Glutamatergic neuron (in vitro differentiated cells): ENCODE data around the gene PEX10. TPM values are rescaled to one million over a fixed set of nuclear protein-coding genes. Genes with fewer than 3 reads are reported as not detected.

Experiments used
- DNase-seq: peaks from one replicate; pipeline ENCODE4 v3.0.0; 2022
- H3K27ac Mint-ChIP-seq: one replicate; pipeline ENCODE4 v1.8.0; 2020; ENCODE audit warnings: mild to moderate bottlenecking, mixed read lengths, inconsistent platforms; ENCODE audit not compliant: unreplicated experiment
- H3K27me3 Mint-ChIP-seq: one replicate; pipeline ENCODE4 v1.8.0; 2020; ENCODE audit warnings: mild to moderate bottlenecking, moderate library complexity, mixed read lengths, inconsistent platforms; ENCODE audit not compliant: unreplicated experiment
- H3K36me3 Mint-ChIP-seq: one replicate; pipeline ENCODE4 v1.8.0; 2020; ENCODE audit warnings: mild to moderate bottlenecking, mixed read lengths, inconsistent platforms; ENCODE audit not compliant: unreplicated experiment
- H3K4me1 Mint-ChIP-seq: one replicate; pipeline ENCODE4 v1.8.0; 2020; ENCODE audit warnings: mild to moderate bottlenecking, low read depth, mixed read lengths, inconsistent platforms; ENCODE audit not compliant: unreplicated experiment
- H3K4me3 Mint-ChIP-seq: one replicate; pipeline ENCODE4 v1.8.0; 2020; ENCODE audit warnings: mild to moderate bottlenecking, mixed read lengths, inconsistent platforms; ENCODE audit not compliant: unreplicated experiment
- H3K9me3 Mint-ChIP-seq: one replicate; pipeline ENCODE4 v1.8.0; 2020; ENCODE audit warnings: mild to moderate bottlenecking, moderate library complexity, mixed read lengths, inconsistent platforms; ENCODE audit not compliant: unreplicated experiment
- total RNA-seq: library from RNA; stranded (reverse); fragmentation: NEBNext Ultra II Directional; extraction: Animal tissue kit (Norgen Biotek cat#: 25700); gene quantifications from one replicate; pipeline ENCODE4 v1.2.1, GENCODE V29; 2021; ENCODE audit not compliant: unreplicated experiment
- TF ChIP-seq, protein P1 (sequence below): fragments of 200-600 bp; sonication (generic); IDR thresholded peaks from one replicate; pipeline ENCODE4 v1.5.0; 2021; ENCODE audit not compliant: partially characterized antibody, unreplicated experiment

The PEX10 gene
- total RNA-seq, 1 donor from 2014 or later, result 14.0 TPM

DNA sequence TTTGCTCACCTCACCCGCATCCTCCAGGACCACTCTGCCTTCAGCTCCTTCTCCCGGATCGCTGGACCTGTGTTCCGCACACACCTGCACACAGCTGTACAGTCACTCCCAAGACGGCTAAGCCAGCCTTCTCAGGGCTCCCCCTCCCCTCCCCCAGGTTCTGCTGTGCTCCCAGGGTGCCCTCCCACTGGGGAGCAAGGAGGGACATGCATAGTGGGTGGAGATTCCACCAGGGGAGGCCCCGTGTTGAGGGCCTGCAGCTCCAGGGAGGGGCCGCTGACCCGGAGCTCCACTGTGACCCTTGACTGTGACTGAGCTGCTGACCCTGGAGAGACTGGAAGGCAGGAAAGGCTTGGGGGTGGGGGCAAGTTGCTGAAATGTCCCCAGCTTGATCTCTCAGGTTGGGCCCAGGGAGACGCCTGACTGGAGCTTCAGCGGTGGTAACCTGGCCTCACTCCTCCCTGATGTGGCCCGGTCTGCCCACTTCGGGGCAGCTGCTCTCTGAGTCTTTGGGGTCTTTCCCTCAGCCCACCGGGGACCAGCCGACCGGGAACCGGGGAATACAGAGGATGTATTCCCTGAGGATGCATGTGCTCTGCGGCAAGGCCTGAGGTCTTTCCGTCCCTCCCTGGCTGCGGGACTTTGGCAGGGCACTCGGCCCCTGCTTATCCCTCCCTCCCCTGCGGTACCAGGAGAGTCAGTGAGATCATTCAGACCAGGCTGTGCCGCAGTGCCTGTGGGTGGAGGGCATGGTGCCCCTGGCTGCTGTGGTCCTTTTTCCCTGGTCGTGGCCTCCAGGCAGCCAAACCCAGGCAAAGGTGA, 35.1 kb upstream of the PEX10 start:
- Mint-ChIP-seq H3K27me3 (peaks cover 3% of the 10 kb centered on the region), H3K4me3 (no peak overlapping the region), H3K27ac (no peak overlapping the region), H3K36me3 (no peaks in the 10 kb centered on the region), H3K4me1 (peaks cover 9% of the 10 kb centered on the region), H3K9me3 (peaks cover 4% of the 10 kb centered on the region)
- no peak for DNase-seq
- TF ChIP-seq, protein P1, sequence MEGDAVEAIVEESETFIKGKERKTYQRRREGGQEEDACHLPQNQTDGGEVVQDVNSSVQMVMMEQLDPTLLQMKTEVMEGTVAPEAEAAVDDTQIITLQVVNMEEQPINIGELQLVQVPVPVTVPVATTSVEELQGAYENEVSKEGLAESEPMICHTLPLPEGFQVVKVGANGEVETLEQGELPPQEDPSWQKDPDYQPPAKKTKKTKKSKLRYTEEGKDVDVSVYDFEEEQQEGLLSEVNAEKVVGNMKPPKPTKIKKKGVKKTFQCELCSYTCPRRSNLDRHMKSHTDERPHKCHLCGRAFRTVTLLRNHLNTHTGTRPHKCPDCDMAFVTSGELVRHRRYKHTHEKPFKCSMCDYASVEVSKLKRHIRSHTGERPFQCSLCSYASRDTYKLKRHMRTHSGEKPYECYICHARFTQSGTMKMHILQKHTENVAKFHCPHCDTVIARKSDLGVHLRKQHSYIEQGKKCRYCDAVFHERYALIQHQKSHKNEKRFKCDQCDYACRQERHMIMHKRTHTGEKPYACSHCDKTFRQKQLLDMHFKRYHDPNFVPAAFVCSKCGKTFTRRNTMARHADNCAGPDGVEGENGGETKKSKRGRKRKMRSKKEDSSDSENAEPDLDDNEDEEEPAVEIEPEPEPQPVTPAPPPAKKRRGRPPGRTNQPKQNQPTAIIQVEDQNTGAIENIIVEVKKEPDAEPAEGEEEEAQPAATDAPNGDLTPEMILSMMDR, result no peak

DNA sequence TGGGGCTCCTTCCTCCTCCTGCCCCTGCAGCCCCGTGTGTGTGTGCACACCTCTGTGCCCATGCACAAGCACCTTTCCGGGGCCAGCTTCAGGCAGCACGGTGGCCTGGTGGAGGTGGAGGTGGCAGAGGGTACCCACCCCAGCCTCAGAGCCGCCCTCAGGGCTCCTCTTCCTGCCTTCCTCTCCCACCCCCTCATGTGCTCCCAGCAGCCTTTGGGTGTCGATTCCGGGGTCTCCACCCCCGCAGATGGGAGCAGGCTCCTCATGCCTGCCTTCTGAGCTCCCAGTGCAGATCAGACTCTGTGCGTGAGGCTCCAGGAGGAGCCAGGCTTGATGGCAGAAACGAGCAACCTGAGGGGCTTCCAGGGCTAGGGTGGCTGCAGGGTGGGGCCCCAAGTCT, 34.5 kb upstream of the PEX10 start:
- no peaks in the 10 kb centered on the region for H3K36me3 Mint-ChIP-seq
- DNase-seq, result no peak
- H3K9me3 Mint-ChIP-seq, result peaks cover 4% of the 10 kb centered on the region
- H3K27me3 Mint-ChIP-seq, result peaks cover 3% of the 10 kb centered on the region
- H3K4me1 Mint-ChIP-seq, result peaks cover 9% of the 10 kb centered on the region
- TF ChIP-seq, protein P1, result no peak
- no peak overlapping the region for H3K27ac Mint-ChIP-seq
- H3K4me3 Mint-ChIP-seq, result no peak overlapping the region

DNA sequence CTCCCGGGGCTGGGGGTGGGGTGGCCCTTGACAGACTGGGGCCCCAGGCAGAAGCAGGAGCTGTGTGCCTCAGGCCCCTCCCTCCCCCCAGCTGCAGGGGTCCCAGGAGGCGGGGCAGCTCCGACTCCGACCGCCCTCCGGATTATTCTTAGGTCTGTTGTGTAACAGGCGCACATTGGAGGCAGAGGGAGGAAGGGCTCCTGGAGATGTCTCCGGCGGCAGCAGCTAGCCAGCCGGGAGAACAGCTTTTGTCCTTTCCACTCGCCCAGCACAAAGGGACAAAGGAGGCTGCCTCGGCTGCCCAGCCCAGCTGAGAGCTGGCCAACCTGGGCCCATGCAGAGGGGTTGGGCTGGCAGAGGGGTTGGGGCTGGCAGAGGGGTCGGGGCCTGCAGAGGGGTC, 34.0 kb upstream of the PEX10 start:
- Mint-ChIP-seq H3K27ac (no peak overlapping the region), H3K9me3 (peaks cover 4% of the 10 kb centered on the region), H3K36me3 (no peaks in the 10 kb centered on the region), H3K4me1 (peaks cover 9% of the 10 kb centered on the region), H3K27me3 (peaks cover 3% of the 10 kb centered on the region), H3K4me3 (no peak overlapping the region)
- no peak for DNase-seq
- TF ChIP-seq, protein P1, result no peak

DNA sequence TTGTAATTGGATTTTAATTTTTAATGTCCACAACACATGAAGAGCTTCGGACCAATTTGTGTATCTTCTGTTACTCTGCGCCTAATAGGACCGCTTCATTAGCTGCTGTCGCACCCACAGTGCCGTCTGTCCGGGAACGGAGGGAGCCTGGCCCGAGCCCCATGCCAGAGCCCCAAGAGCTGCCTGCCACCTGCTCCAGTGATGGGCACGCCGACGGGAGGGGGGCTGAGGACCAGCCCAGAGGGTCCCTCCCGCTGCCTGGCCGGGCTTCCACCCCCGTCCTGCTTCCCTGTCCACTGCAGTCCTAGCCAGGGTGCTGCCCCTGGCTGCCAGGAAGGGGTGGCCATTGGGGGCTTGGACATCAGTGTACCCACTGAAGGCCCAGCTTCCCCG, 33.5 kb upstream of the PEX10 start:
- peaks cover 1% of the 10 kb centered on the region for H3K27me3 Mint-ChIP-seq
- no peak for DNase-seq
- H3K27ac Mint-ChIP-seq, result no peak overlapping the region
- H3K4me1 Mint-ChIP-seq, result peaks cover 9% of the 10 kb centered on the region
- H3K36me3 Mint-ChIP-seq, result no peaks in the 10 kb centered on the region
- H3K4me3 Mint-ChIP-seq, result no peak overlapping the region
- H3K9me3 Mint-ChIP-seq, result peaks cover 4% of the 10 kb centered on the region
- TF ChIP-seq, protein P1, result no peak

DNA sequence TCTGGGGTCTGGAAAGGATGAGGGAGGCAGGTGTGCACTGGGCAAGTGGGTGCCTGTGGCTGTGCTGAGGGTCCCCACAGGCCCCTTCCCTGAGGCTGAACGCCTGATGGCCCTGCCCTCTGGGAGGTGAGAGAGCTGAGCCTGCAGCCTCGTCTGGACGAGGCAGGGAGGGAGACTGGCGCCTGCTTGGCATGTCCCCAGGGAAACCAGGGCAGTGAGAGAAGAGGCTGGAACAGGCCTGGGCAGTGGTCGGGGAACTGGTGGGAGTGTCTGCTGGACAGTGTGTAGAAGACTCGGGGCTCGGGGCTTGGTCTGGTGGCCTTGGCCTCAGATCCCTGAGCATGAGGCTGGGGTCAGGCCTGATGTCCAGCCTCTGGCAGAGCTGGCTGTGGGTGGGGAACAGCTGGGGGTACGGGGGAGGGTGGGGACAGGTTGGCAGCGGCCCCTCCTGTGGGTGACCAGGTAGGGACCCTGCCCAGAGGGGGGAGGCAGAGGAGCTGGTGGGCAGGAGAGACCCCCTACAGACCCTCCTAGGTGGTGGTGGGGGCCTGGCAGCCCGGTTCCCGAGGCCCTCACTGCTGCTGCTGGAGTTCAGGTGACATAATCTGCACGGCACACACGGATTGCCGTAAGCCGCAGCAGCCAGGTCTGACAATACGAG, 32.9 kb upstream of the PEX10 start:
- no peak for DNase-seq
- H3K4me3 Mint-ChIP-seq, result no peak overlapping the region
- H3K27ac Mint-ChIP-seq, result no peak overlapping the region
- peaks cover 9% of the 10 kb centered on the region for H3K4me1 Mint-ChIP-seq
- TF ChIP-seq, protein P1, result no peak
- H3K36me3 Mint-ChIP-seq, result no peaks in the 10 kb centered on the region
- H3K27me3 Mint-ChIP-seq, result no peaks in the 10 kb centered on the region
- H3K9me3 Mint-ChIP-seq, result peaks cover 4% of the 10 kb centered on the region
